Dermis blood vessel endothelial cell (primary cell): ENCODE measurements around the gene RD3L. TPM values are rescaled to one million over a fixed set of nuclear protein-coding genes. Genes with fewer than 3 reads are reported as not detected.
A peak's percentile ranks its signal among the peaks of the same experiment; 100 is the strongest.

Experiments
- DNase-seq: peaks from one replicate; pipeline ENCODE4 v3.0.0; 2010
- total RNA-seq: library from RNA; depleted of rRNA; stranded (reverse); fragments of >200 nt; gene quantifications from 2 replicates; pipeline ENCODE4 v1.2.3, GENCODE V29; 2014

Gene RD3L
- not detected in 2 replicates for total RNA-seq

GRCh38 chr14:103941973-103942736 is at the start of gene RD3L:
RD3L (minus strand) TSS chr14:103942529; CDS start chr14:103941695, 834 bp downstream.
- DNase-seq: no peak

- DNase-seq: no peak
These were observed 47.6 kb upstream of the RD3L start for GRCh38 chr14:103989964-103990363.

- no peak for DNase-seq
These were observed 46.7 kb upstream of the RD3L start for GRCh38 chr14:103989034-103989433.

- DNase-seq: no peak
These were observed 41.9 kb upstream of the RD3L start for GRCh38 chr14:103984196-103984595.

- peak; percentile 58 for DNase-seq
These were observed 38.4 kb upstream of the RD3L start for GRCh38 chr14:103980623-103981238.

- DNase-seq: no peak
These were observed 32.2 kb upstream of the RD3L start for GRCh38 chr14:103974575-103974974.

GRCh38 chr14:103973354-103973753 is 31.0 kb upstream of the RD3L start:
- DNase-seq: no peak

GRCh38 chr14:103969961-103970360 is 27.6 kb upstream of the RD3L start:
- no peak for DNase-seq

- no peak for DNase-seq
These were observed 24.3 kb upstream of the RD3L start for GRCh38 chr14:103966631-103967030.

GRCh38 chr14:103961928-103962578 is 19.7 kb upstream of the RD3L start:
- DNase-seq: no peak

GRCh38 chr14:103960457-103961055 is 18.2 kb upstream of the RD3L start:
- no peak for DNase-seq

- DNase-seq: no peak
These were observed 6.9 kb upstream of the RD3L start for GRCh38 chr14:103949131-103949790.

- DNase-seq: no peak
These were observed 6.1 kb upstream of the RD3L start for GRCh38 chr14:103948442-103948841.

GRCh38 chr14:103946975-103947374 is 4.6 kb upstream of the RD3L start:
- DNase-seq: no peak

- DNase-seq: no peak
These were observed 1.3 kb upstream of the RD3L start for GRCh38 chr14:103943673-103944072.

- DNase-seq: no peak
These were observed 867 bp downstream of the RD3L start for GRCh38 chr14:103941462-103941861.

GRCh38 chr14:103935102-103935501 is 7.2 kb downstream of the RD3L start:
- DNase-seq: no peak

- DNase-seq: no peak
These were observed 9.4 kb downstream of the RD3L start for GRCh38 chr14:103932791-103933490.

- no peak for DNase-seq
These were observed 10.9 kb downstream of the RD3L start for GRCh38 chr14:103931422-103931821.

- no peak for DNase-seq
These were observed 12.2 kb downstream of the RD3L start for GRCh38 chr14:103930051-103930604.

GRCh38 chr14:103928011-103928890 is 14.1 kb downstream of the RD3L start, which contains the start of gene TDRD9:
TDRD9 (plus strand) TSS chr14:103928456; CDS start chr14:103928510, 54 bp downstream.
- no peak for DNase-seq
